NCI-H2081 (cell line): ENCODE results near the gene RYR3.

Experiments
- DNase-seq, 2 experiments: peaks; one replicate each; lab custom pipeline; 2025; lab: John Stamatoyannopoulos, UW

The RYR3 gene

GRCh38 chr15:33649217-33649933, 338.6 kb downstream of the RYR3 start:
- no peak for DNase-seq

- no peak for DNase-seq
Measured at GRCh38 chr15:33654860-33655259, 344.1 kb downstream of the RYR3 start.

GRCh38 chr15:33655488-33655887, 344.7 kb downstream of the RYR3 start:
- DNase-seq: no peak

DNA sequence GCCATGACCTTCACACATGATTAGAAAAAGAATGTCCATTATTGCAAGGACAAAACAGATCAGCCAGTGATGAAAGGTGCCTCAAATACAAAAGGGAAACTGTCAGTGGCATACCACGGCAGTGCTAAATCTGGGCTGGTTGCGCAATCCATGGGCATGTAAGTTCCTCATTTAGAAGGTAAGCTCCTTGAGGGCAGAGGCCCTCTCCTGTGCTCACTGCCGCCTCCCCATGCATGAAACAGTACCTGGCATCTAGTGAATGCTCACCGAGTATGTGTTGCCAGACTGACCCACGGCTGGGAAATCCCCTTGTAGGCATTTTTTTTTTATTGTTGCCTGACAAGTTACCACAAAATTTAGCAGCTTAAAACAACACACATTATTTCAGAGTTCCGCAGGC, 345.4 kb downstream of the RYR3 start:
- no peak for DNase-seq

GRCh38 chr15:33660151-33660550, 349.4 kb downstream of the RYR3 start:
- no peak for DNase-seq

DNA sequence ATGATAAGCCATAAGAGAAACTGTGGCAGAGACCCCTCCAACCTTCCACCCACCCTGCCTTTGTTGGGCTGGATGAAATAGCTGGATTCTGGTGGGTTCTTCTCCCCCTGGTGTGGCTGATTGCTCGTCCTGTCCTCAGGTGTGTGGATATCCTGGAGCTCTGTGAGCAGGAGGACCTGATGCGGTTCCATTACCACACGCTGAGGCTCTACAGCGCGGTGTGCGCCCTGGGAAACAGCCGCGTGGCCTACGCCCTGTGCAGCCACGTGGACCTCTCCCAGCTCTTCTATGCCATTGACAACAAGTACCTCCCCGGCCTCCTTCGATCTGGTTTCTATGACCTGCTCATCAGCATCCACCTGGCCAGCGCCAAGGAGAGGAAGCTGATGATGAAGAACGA, 351.2 kb downstream of the RYR3 start:
- DNase-seq: no peak

GRCh38 chr15:33664947-33665346, 354.2 kb downstream of the RYR3 start:
- no peak for DNase-seq

- DNase-seq: no peak
Measured at GRCh38 chr15:33670567-33670966, 359.8 kb downstream of the RYR3 start.

DNA sequence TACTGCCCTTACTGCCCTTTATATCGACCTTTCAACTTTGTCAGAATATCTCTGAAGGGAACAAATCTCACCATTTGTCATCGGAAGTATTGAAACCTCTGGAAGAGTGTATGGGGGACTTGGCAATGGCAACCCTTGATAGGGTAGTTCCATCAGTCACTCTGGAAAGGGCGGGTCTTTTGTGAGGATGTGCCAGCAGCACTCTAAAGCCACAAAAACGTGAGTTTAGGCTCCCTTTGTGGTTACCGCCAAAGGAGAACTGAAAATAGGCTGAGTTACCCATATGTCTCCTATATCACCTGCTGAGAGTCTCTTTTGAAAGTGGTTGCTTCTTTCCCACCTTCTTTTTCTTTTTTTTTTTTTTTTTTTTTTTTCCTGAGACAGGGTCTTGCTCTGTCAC, 360.7 kb downstream of the RYR3 start:
- no peak for DNase-seq

DNA sequence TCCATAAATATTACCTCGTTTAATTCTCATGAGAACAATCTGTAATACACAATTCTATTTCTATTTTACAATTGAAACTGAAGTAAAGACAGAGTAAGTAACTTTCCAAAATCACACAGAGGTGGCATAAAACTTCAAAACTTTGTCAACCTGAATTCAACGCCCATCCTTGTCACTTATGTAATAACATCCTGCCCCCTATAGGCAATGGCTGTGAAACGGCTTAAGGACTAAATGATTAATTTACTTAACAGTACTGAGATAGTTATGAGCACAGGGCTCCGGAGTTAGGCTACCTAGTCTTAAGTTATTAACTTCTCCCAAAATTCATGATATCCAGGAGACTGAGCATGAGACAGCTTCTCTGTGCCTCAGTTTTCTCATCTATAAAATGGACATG, 364.5 kb downstream of the RYR3 start:
- peak; percentile 10 to 23 for DNase-seq

DNA sequence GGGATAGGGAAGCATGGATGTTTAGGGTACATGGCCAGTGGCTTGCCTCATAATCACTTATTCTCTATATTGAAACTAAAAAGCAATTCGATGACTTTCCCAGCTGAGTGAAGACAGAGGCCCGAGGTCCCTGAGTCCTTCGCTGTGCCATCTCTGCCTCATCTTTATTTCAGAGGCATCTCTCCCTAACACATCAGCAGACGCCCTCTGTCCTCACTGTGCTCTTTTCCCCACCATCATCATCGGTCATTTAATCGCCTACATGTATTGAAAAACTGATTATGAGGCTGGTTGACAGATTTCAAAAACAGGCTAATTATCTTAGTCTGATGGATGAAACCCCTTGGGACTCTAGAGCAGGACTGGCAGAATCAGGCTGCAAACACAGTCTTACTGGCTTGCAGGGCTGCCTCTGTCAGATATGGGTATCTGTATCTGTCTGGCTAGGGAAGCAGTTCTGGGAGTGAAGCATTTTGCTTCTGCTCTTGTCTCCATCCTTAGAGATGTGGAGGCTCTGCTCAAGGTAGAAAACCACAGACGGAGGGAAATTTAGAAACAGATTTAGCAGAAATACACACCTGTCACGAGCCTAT, 366.6 kb downstream of the RYR3 start:
- DNase-seq: no peak

DNA sequence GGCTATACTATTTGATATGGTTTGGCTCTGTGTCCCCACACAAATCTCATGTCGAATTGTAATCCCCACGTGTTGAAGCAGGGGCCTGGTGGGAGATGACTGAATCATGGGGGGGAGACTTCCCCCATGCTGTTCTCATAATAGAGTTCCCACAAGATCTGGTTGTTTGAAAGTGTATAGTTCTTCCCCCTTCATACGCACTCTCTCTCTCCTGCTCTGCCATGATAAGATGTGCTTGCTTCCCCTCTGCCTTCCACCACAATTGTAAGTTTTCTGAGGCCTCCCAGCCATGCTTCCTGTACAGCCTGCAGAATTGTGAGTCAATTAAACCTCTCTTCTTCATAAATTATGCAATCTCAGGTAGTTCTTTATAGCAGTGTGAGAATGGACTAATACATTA, 367.4 kb downstream of the RYR3 start:
- no peak for DNase-seq

- DNase-seq: no peak
Measured at GRCh38 chr15:33678602-33679001, 367.8 kb downstream of the RYR3 start.

DNA sequence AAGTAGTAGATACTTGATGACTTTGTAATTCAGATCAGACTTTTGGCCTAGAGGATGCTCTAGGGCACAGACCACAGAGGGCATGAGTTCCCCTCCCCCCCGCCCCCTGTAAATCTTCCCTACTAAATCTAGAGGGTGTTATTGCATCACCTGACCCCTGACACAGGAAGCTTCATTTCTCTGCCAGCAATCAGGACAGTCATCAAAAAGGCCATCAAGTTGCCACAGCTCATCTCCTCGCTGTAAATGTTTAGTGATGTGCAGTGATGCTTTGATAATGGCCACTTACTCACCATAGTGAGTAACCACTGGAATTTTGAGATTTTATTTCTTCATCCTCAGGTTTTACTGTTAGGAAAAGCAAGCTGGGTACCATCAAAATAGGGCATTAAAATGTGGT, 368.3 kb downstream of the RYR3 start:
- no peak for DNase-seq

DNA sequence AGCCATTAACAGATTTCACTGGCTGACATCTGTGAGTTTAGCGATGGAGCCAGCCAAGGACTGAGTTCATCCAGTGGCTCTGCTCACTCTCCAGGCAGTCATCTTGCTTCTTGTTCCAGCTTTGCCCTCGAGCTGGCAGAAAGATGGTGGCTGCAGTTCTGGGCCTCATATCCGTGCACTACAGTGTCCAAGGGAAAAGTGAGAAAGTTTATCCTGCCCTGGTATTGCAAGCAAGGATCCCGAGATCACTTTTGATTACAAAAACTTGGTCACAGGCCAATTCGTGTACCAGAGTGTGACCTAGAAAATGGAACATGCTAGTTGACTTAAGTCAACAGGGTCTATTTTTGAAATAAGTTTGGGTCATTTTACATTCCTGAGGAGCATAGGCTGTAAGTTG, 369.6 kb downstream of the RYR3 start:
- no peak for DNase-seq

- DNase-seq: no peak
Measured at GRCh38 chr15:33693166-33693800, 382.5 kb downstream of the RYR3 start.

DNA sequence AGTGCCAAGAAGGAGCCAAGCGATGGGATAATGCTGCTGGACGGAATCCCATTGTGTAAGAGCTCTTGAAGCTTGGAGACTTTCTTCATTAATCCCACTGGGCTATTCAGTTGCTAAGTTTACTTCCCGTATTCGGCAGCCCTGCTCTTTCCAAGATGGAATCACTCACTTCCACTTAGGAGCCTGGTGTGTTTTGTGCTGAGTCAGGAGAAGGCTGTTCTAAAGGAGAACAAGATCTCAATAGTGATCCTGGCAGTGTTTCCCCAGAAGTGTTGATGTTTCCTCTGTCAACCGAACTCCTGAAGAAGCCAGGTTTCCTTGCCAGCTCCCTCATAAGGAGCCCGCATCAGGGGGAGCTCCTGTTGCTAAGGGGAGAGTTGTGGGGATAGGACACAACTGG, 387.4 kb downstream of the RYR3 start:
- no peak for DNase-seq

- no peak for DNase-seq
Measured at GRCh38 chr15:33699145-33699544, 388.4 kb downstream of the RYR3 start.

GRCh38 chr15:33699691-33700447, 389.1 kb downstream of the RYR3 start:
- DNase-seq: no peak

- peak; percentile 52 to 70 for DNase-seq
Measured at GRCh38 chr15:33700695-33701303, 390.0 kb downstream of the RYR3 start.

DNA sequence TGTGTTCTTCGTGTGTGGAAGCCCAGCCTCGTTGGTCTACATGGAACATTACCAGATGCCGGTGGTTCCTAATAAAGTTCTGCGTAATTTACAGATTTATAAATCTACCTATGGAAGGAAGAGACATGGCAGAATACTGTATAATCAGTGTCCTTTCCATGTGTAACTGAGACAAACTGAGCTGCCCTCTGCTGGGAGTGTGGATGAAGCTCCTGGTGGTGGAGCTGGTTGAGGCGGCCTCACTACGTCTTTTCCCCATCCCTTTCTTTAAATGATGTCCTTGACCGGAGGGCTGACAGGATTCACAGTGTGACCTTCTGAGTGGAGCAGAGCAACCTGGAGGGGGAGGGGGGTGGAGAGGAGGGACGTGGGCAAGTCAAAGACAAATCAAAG, 390.5 kb downstream of the RYR3 start:
- DNase-seq: peak in 1 of 2 experiments; percentile 3

GRCh38 chr15:33706173-33706572, 395.4 kb downstream of the RYR3 start:
- DNase-seq: no peak
